ENCODE results near the gene KIF5A.
A peak's percentile ranks its signal among the peaks of the same experiment; 100 is the strongest.

The KIF5A gene

GRCh38 chr12:57609781-57610553 is 60.1 kb downstream of the KIF5A start:
- no peak for TF ChIP-seq POLR2A (IDR thresholded peaks at IDR 0.05; ENCODE audit: low read depth, low read length)
- TF ChIP-seq PAX5 (IDR thresholded peaks at IDR 0.05; ENCODE audit: insufficient read depth, low read length, severe bottlenecking) = no peak
- no peak for TF ChIP-seq TAF1 (IDR thresholded peaks at IDR 0.05; ENCODE audit: low read depth, low read length)
- TF ChIP-seq POU2F2 (IDR thresholded peaks at IDR 0.05; ENCODE audit: low read depth, low read length) = no peak
- TF ChIP-seq POLR2AphosphoS5 (IDR thresholded peaks at IDR 0.05; ENCODE audit: low read depth, low read length) = no peak
- no peak for TF ChIP-seq SPI1 (IDR thresholded peaks at IDR 0.05; ENCODE audit: low read depth, low read length)
- DNase-seq (ENCODE audit: insufficient read length, low spot score) (no peak), FAIRE-seq (no peak)

GRCh38 chr12:57610554-57611107 is 60.8 kb downstream of the KIF5A start:
- FAIRE-seq (no peak), DNase-seq (ENCODE audit: insufficient read length, low spot score) (no peak)

GRCh38 chr12:57611108-57611826 is 61.4 kb downstream of the KIF5A start, which contains the start of gene ARHGEF25:
Gene ARHGEF25, plus strand, starts transcription at chr12:57611435. Its CDS starts 460 bp downstream, at chr12:57611895.
- TF ChIP-seq SPI1 (IDR thresholded peaks at IDR 0.05; ENCODE audit: low read depth, low read length) (no peak), POLR2AphosphoS5 (IDR thresholded peaks at IDR 0.05; ENCODE audit: low read depth, low read length) (no peak), PAX5 (IDR thresholded peaks at IDR 0.05; ENCODE audit: insufficient read depth, low read length, severe bottlenecking) (no peak), TAF1 (IDR thresholded peaks at IDR 0.05; ENCODE audit: low read depth, low read length) (no peak), POU2F2 (IDR thresholded peaks at IDR 0.05; ENCODE audit: low read depth, low read length) (no peak), POLR2A (IDR thresholded peaks at IDR 0.05; ENCODE audit: low read depth, low read length) (no peak)
- FAIRE-seq (peak; percentile 84), DNase-seq (ENCODE audit: insufficient read length, low spot score) (peak; percentile 82)

More at GRCh38 chr12:57610554-57611107, 60.8 kb downstream of the KIF5A start:
- TF ChIP-seq SPI1 (IDR thresholded peaks at IDR 0.05; ENCODE audit: low read depth, low read length) (no peak), POLR2AphosphoS5 (IDR thresholded peaks at IDR 0.05; ENCODE audit: low read depth, low read length) (no peak), POU2F2 (IDR thresholded peaks at IDR 0.05; ENCODE audit: low read depth, low read length) (no peak), TAF1 (IDR thresholded peaks at IDR 0.05; ENCODE audit: low read depth, low read length) (no peak), POLR2A (IDR thresholded peaks at IDR 0.05; ENCODE audit: low read depth, low read length) (no peak), PAX5 (IDR thresholded peaks at IDR 0.05; ENCODE audit: insufficient read depth, low read length, severe bottlenecking) (no peak)

- FAIRE-seq (no peak), DNase-seq (ENCODE audit: insufficient read length, low spot score) (no peak)
- no peak for TF ChIP-seq PAX5 (IDR thresholded peaks at IDR 0.05; ENCODE audit: insufficient read depth, low read length, severe bottlenecking)
- TF ChIP-seq POLR2AphosphoS5 (IDR thresholded peaks at IDR 0.05; ENCODE audit: low read depth, low read length) = no peak
- no peak for TF ChIP-seq TAF1 (IDR thresholded peaks at IDR 0.05; ENCODE audit: low read depth, low read length)
- TF ChIP-seq POU2F2 (IDR thresholded peaks at IDR 0.05; ENCODE audit: low read depth, low read length) = no peak
- no peak for TF ChIP-seq SPI1 (IDR thresholded peaks at IDR 0.05; ENCODE audit: low read depth, low read length)
- no peak for TF ChIP-seq POLR2A (IDR thresholded peaks at IDR 0.05; ENCODE audit: low read depth, low read length)
These were observed 62.2 kb downstream of the KIF5A start for GRCh38 chr12:57611827-57612710.

GRCh38 chr12:57612711-57613426 is 63.0 kb downstream of the KIF5A start:
- TF ChIP-seq POU2F2 (IDR thresholded peaks at IDR 0.05; ENCODE audit: low read depth, low read length) = no peak
- no peak for TF ChIP-seq SPI1 (IDR thresholded peaks at IDR 0.05; ENCODE audit: low read depth, low read length)
- no peak for TF ChIP-seq POLR2A (IDR thresholded peaks at IDR 0.05; ENCODE audit: low read depth, low read length)
- TF ChIP-seq POLR2AphosphoS5 (IDR thresholded peaks at IDR 0.05; ENCODE audit: low read depth, low read length) = no peak
- no peak for TF ChIP-seq TAF1 (IDR thresholded peaks at IDR 0.05; ENCODE audit: low read depth, low read length)
- TF ChIP-seq PAX5 (IDR thresholded peaks at IDR 0.05; ENCODE audit: insufficient read depth, low read length, severe bottlenecking) = no peak
- DNase-seq (ENCODE audit: insufficient read length, low spot score) = no peak
- no peak for FAIRE-seq

GRCh38 chr12:57613427-57614109 is 63.7 kb downstream of the KIF5A start:
- TF ChIP-seq POLR2A (IDR thresholded peaks at IDR 0.05; ENCODE audit: low read depth, low read length) = no peak
- no peak for TF ChIP-seq POLR2AphosphoS5 (IDR thresholded peaks at IDR 0.05; ENCODE audit: low read depth, low read length)
- no peak for TF ChIP-seq SPI1 (IDR thresholded peaks at IDR 0.05; ENCODE audit: low read depth, low read length)
- no peak for TF ChIP-seq POU2F2 (IDR thresholded peaks at IDR 0.05; ENCODE audit: low read depth, low read length)
- no peak for TF ChIP-seq PAX5 (IDR thresholded peaks at IDR 0.05; ENCODE audit: insufficient read depth, low read length, severe bottlenecking)
- no peak for TF ChIP-seq TAF1 (IDR thresholded peaks at IDR 0.05; ENCODE audit: low read depth, low read length)
- DNase-seq (ENCODE audit: insufficient read length, low spot score) (no peak), FAIRE-seq (no peak)

GRCh38 chr12:57614178-57614947 is 64.5 kb downstream of the KIF5A start:
- DNase-seq (ENCODE audit: insufficient read length, low spot score) (peak; percentile 61), FAIRE-seq (peak; percentile 86)
- TF ChIP-seq POU2F2 (IDR thresholded peaks at IDR 0.05; ENCODE audit: low read depth, low read length) (no peak), SPI1 (IDR thresholded peaks at IDR 0.05; ENCODE audit: low read depth, low read length) (no peak), POLR2A (IDR thresholded peaks at IDR 0.05; ENCODE audit: low read depth, low read length) (no peak)
